ENCODE data around the gene ABCC1.

ABCC1 gene

GRCh38 chr16:16021988-16022682 lies 72.7 kb downstream of the ABCC1 start:
- DNase-seq = no peak

- no peak for DNase-seq
Measured at GRCh38 chr16:16022683-16023064, 73.3 kb downstream of the ABCC1 start.

DNA sequence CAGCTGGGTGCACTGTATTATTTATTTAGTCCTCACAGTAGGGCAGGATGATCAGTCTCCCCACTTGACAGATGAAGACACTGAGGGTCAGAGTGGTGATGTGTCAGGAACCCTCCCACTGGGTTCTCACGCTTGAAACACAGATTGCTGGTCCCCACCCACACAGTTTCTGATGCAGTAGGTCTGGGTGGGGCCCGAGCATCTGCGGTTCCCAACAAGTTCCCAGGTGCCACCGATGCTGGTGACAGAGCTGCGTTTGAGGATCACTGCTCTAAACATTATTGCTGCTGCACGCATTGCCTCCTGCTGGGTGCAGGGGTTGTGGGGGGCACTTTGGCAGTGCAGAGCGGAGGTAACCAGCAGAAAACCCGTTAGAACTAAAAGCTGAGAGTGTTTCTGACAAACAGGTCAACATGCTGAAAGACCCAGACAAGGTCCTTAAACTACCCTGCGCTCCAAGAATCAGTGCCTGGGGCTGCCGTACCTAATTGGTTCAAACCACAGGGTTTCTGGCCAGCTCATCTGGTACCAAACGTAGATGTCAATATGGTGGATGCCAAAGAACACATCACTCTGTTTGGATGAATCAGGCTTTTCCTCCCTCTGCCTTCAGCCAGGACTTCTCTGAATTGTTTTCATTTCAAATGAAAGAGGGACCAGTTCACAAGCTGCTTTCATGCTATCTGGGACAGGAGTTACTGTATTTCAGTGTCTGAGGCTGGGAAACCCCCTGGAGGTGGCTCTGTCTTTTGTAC lies 76.0 kb downstream of the ABCC1 start:
- DNase-seq = peak; percentile 73

DNA sequence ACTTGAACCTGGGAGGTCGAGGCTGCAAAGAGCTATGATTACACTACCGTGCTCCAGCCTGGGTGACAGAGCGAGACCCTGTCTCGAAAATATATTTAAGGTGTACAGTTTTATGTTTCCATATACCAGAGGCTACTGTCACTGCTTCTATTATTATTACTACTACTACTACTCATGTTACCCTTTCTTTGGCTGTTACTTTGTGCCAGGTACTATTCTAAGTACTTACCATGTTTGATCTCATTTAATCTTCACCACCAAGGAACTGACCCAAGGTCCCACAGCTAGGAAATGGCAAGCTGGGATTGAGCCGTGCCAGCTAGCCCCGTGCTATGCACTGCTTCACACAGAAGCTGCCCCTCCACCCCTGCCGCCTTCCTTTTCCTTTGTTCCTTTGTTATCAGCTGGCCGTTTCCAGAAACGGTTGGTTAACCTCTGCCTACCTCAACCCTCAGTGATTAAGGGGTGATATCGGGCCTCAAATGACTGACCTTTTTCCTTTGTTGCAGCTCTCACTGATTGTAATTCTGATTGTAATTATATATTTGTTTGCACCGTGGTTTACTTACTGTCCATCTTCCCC lies 78.4 kb downstream of the ABCC1 start:
- no peak for DNase-seq

- no peak for DNase-seq
Measured at GRCh38 chr16:16028311-16028999, 79.0 kb downstream of the ABCC1 start.

DNA sequence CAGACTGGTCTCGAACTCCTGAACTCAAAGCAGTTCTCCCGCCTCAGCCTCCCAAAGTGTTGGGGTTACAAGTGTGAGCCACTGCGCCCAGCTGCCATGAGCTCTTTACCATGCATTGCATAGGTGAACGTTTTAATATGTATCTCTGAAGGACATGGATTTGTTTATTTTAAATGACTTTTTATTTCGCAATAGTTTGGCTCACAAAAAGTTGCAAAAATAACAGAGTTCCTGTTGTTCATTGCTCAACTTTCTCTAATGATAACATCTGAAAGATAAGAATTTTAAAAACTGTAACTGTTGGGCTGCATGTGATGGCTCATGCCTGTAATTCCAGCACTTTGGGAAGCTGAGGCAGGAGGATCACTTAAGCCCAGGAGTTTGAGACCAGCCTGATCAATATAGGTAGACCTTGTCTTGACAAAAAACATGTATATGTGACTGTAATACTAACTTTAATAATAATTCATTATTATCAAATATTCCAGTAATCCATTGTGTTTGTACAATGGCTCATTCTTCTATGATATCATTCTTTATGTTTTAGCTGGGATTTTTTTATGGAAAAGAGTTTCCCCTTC lies 80.1 kb downstream of the ABCC1 start:
- DNase-seq = no peak

- DNase-seq = no peak
Measured at GRCh38 chr16:16030449-16030848, 81.0 kb downstream of the ABCC1 start.

DNA sequence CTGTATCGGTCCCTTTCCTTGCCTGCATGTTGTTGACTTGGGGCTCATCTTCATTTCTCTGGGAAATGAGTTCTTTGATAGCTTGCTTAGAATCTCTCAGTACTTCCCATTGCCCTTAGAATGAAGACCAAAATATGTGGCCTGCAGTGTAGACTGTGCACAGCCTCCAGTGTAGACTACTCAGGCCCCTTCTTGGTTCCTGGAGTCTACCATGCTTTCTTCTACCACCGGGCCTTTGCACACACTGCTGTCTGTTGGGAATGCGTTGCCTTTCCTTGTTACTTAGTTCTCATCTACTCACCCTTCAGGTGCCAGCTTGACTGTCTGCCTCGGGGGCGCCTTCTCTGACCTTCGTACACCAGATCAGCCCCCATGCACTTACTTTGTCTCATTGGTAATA lies 82.0 kb downstream of the ABCC1 start:
- DNase-seq = no peak

DNA sequence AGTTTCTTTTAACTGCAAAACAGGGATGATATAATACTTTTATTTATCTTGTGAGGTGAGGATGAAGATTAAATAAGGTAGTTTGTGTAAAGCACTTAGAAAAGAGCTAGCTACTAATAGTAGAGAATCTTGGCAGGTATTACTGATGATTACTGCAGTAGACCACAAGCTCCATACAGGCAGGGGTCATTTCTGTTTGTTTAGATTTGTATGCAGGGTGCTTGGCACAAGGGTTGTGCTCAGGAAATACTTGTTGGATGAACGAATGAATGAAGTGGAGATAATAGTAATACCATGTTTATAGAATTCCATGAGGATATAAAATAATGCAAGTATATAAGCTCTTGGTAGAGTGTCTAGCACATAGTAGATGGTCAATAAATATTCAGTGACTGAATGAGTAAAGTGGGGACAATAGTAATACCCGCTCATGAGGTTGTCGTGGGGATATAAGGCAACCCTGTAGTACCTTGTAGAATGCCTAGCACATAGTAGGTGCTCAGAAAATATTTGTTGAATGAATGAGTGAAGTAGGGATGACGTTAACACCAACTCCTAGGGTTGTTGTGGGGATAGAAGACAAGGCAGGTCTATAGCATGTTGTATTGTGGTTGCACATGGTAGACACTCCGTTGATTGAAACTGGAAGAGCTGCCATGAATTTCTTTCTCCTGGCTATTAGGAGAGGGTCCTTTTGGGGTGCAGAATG lies 83.0 kb downstream of the ABCC1 start:
- DNase-seq = no peak

DNA sequence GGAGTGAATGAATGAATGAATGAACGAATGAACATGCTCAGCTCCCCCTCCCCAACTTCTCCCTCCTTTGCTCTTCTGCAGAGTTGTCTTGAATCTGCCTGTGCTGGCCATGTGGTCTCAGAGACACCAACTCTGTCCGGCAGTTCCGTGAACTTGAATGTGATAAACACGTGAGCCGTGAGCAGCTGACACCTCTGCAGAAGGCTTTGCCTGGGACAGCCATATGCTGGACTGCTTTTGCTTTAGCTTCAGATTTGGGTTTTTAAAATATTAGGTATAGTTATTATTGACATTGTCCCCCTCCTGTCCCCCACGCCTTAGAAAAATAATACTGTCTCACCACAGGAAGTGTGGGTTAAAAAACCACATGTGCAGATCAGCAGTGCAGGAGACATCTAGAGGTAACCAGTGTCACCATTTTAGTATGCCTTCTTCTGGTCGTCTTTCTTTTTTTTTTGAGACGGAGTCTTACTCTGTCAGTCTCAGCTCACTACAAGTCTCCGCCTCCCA lies 83.8 kb downstream of the ABCC1 start:
- peak; percentile 6 for DNase-seq

DNA sequence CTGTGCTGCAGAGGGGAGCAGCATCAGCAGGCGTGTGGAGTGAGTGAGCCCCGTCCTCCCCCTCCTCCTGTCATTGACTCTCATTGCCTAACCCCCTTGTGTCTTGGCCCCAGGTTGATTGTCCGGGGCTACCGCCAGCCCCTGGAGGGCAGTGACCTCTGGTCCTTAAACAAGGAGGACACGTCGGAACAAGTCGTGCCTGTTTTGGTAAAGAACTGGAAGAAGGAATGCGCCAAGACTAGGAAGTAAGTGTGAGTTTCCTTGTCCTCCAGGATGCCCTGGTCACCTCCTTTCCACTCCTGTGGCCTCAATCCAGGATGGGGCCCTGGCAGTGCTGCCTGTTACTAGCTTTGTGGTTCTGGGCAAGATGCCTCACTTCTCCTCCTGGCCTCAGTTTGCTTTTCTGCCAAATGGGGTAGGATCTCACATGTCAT lies 87.0 kb downstream of the ABCC1 start:
- no peak for DNase-seq

DNA sequence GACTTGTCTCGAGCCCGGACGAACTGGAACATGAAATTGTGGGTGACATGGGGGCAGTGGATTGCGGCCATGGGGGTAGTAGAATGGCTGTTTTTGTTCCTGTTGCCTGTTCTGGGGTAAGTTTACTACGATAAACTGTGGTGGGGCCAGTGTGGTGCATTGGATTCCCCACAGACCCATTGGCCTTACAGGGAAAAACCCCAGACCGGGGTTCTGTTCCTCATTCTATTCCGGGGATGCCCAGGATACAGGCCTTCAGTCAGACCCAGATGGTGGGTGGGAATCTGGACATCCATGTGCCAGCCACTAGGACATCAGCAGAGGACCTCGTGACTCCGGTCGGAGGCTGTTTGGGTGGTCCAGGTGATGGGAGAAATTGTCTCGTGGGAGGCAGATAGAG lies 88.1 kb downstream of the ABCC1 start:
- DNase-seq = no peak

DNA sequence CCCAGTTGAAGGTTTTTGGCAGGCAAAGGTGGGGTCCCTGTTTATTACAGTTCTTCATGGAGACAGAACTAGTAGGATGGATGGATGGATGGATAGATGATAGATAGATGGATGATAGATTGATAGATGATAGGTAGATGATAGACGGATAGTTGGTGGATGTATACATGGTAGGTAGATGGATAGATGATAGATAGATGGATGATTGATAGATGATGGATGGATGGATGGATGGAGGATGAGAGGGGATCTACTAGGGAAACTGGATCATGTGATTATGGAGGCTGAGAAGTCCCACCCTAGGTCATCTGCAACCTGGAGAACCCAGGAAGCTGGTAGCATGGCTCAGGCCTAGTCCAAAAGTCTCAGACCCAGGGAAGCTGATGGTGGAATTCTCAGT lies 88.6 kb downstream of the ABCC1 start:
- DNase-seq = no peak

DNA sequence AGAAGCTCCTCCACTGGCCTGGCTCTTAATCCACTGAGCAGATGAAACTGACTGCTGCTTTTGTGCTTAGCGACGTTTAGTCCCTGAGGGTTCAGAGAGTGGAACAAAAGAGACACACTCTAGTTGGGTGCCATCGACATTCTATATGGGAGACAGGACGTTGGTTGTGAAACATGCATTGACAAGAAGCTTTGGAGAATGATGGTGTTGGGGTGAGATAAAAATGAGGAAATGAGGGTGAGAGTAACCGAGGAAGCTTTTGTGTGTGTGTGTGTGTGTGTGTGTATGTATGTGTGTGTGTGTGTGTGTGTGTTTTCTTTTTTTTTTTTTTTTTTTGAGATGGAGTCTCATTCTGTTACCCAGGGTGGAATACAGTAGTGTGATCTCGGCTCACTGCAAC lies 89.5 kb downstream of the ABCC1 start:
- DNase-seq = no peak

GRCh38 chr16:16041196-16041892 lies 91.9 kb downstream of the ABCC1 start:
- DNase-seq = no peak

DNA sequence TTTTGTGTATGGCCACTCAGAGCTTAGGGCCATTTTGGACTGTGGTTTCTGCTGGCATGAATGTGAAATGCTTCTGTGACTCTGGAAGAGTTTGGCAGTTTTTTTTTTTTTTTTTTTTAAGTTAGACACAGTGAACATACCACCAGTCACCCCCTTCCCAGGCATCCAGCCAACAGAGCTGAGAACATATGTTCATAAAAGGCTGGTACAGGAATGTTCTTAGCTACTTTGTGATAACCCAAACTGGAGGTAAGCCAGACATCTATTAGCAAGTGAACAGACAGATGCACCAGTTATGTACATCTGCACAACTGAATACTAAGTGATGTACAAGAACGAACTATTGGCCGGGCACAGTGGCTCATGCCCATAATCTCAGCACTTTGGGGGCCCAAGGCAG lies 92.7 kb downstream of the ABCC1 start:
- no peak for DNase-seq

DNA sequence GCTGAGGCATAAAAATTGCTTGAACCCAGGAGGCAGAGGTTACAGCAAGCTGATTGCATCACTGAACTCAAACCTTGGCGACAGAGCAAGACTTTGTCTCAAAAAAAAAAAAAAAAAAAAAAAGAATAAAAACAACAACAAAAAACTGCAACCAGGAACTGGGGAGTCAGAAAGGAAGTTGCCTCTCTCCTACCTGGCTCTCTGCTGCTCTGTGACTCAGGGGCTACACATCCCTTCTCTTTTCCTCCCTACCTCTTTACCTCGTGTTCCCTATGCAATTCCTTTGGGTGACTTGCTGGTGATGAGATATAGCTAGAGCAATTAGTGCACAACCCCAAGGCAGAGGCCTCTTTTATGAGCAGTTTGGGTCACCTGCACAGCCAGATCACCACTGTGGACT lies 95.9 kb downstream of the ABCC1 start:
- DNase-seq = no peak

- DNase-seq = peak; percentile 4
Measured at GRCh38 chr16:16045879-16046278, 96.5 kb downstream of the ABCC1 start.

- DNase-seq = no peak
Measured at GRCh38 chr16:16047761-16048160, 98.3 kb downstream of the ABCC1 start.

DNA sequence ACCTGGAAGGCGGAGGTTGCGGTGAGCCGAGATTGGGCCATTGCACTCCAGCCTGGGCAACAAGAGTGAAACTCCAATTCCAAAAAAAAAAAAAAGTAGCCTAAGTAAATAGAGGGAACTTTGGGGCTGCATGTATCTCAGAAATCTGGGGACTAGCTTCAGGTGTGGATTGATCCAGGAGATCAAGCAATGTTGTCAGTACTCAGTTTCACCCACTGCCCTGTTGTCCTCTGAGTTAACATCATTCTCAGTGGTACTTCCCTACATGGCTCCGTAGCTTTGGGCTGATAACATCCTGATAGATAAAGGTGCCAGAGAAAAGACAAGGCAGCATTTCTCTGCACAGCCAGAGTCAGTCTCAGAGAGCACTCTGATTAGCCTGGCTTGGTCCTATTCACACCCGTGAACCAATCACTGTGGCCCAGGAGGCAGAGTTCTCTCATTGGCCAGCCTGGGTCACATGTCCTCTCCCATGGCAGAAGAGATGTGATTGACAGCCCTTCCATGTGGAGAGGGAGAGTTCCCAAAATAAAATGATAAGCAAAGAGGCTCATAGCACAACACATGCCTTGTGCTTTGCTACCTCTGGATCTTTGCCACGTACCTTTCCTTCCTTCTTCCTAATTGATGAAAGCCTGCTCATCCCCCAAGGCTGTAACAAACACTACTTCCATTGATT lies 99.6 kb downstream of the ABCC1 start:
- DNase-seq = no peak

- no peak for DNase-seq
Measured at GRCh38 chr16:16050106-16050505, 100.7 kb downstream of the ABCC1 start.

Measured in stimulated activated CD4-positive, alpha-beta T cell treated with anti-CD3 and anti-CD28 coated beads, Interleukin-4, amount 100 ng/mL, for 24 hours (primary cell).